ENCODE measurements around the gene ARHGAP44.

DNA sequence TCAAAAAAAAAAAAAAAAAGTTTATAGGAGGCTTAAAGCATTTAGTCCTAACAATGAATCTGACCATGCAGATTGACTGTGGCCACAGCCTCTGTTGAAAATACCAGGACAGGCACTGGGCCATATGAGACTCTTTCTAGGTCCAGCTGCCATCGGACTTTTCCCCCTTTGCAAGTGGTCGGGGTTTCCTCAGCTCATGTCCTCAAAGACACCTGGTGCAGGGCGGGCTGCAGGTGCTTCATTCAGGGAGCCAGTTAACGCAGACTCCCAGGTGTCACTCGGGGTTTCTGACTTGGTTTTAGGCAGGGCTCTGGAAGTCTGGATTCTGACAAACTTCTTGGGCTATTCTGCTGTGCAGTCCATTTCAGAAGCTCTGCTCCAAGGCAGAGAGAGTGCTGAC is 207.6 kb downstream of the ARHGAP44 start:
- TF ChIP-seq, protein P1, sequence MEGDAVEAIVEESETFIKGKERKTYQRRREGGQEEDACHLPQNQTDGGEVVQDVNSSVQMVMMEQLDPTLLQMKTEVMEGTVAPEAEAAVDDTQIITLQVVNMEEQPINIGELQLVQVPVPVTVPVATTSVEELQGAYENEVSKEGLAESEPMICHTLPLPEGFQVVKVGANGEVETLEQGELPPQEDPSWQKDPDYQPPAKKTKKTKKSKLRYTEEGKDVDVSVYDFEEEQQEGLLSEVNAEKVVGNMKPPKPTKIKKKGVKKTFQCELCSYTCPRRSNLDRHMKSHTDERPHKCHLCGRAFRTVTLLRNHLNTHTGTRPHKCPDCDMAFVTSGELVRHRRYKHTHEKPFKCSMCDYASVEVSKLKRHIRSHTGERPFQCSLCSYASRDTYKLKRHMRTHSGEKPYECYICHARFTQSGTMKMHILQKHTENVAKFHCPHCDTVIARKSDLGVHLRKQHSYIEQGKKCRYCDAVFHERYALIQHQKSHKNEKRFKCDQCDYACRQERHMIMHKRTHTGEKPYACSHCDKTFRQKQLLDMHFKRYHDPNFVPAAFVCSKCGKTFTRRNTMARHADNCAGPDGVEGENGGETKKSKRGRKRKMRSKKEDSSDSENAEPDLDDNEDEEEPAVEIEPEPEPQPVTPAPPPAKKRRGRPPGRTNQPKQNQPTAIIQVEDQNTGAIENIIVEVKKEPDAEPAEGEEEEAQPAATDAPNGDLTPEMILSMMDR (conservative IDR thresholded peaks at IDR 0.05; ENCODE audit: low read length), result no peak
- TF ChIP-seq EZH2phosphoT487 (IDR thresholded peaks at IDR 0.05; ENCODE audit: borderline replicate concordance, low read depth, low read length), result no peak

Data from OCI-LY7 (cell line).